Esophagus squamous epithelium (tissue), 4 donors: ENCODE data around the gene ZNF79.

Experiments
- POLR2A ChIP-seq, 4 donors: fragments of 450-650 bp; IDR thresholded peaks; one replicate each; pipeline ENCODE4 v1.6.1; 2017; ENCODE audit warnings: antibody characterized with exemption in 4 of 4, mild to moderate bottlenecking in 4 of 4, moderate library complexity in 3 of 4
- TF ChIP-seq, protein P1 (sequence below), 6 experiments: fragments of 450-650 bp in 4 of 6; fragments of 200-600 bp in 2 of 6; sonication (generic) in 2 of 6; IDR thresholded peaks; one replicate each; pipeline ENCODE4 v1.5.1; 2016 to 2019; ENCODE audit warnings: antibody characterized with exemption in 6 of 6, mild to moderate bottlenecking in 4 of 6, moderate library complexity in 4 of 6

DNA sequence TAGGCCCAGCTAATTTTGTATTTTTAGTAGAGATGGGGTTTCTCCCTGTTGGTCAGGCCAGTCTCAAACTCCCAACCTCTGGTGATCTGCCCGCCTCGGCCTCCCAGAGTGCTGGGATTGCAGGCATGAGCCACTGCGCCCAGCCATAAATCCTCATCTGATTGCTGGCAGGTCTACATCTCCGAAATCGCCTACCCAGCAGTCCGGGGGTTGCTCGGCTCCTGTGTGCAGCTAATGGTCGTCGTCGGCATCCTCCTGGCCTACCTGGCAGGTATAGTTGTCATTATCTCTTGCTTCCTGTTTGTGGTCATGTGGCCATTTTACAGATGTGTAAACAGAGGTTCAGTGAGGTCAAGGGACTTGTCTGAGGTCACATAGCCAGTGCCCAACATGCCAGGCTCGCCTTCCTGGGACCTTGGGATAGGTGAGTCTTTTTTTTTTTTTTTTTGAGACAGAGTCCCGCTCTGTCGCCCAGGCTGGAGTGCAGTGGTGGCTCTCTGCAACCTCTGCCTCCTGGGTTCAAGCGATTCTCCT is 24.4 kb upstream of the ZNF79 start:
- TF ChIP-seq, protein P1, sequence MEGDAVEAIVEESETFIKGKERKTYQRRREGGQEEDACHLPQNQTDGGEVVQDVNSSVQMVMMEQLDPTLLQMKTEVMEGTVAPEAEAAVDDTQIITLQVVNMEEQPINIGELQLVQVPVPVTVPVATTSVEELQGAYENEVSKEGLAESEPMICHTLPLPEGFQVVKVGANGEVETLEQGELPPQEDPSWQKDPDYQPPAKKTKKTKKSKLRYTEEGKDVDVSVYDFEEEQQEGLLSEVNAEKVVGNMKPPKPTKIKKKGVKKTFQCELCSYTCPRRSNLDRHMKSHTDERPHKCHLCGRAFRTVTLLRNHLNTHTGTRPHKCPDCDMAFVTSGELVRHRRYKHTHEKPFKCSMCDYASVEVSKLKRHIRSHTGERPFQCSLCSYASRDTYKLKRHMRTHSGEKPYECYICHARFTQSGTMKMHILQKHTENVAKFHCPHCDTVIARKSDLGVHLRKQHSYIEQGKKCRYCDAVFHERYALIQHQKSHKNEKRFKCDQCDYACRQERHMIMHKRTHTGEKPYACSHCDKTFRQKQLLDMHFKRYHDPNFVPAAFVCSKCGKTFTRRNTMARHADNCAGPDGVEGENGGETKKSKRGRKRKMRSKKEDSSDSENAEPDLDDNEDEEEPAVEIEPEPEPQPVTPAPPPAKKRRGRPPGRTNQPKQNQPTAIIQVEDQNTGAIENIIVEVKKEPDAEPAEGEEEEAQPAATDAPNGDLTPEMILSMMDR (IDR thresholded peaks at IDR 0.05) = no peak
- TF ChIP-seq POLR2A (IDR thresholded peaks at IDR 0.05) = no peak
